SK-N-SH (cell line): ENCODE data around the gene ZNF341. TPM values are rescaled to one million over a fixed set of nuclear protein-coding genes. Genes with fewer than 3 reads are reported as not detected.
A peak's percentile ranks its signal among the peaks of the same experiment; 100 is the strongest.

Source experiments
- CTCF ChIA-PET: fragments of 300-600, 350-600 bp; formaldehyde crosslinking; extraction: SDS; loops from one replicate; lab custom pipeline; 2021; lab: Yijun Ruan, JAX
- POLR2A ChIA-PET: fragments of 350-600 bp; sonication (Branson Sonifier 250); formaldehyde crosslinking; extraction: SDS; loops from one replicate; lab custom pipeline; 2020; ENCODE audit warnings: antibody characterized with exemption, inconsistent platforms; lab: Yijun Ruan, JAX
- DNase-seq: peaks from one replicate; pipeline ENCODE4 v3.0.0; 2012
- H2AFZ ChIP-seq: fragments of 200-600 bp; sonication (generic); 2 replicates; pipeline ENCODE4 v1.8.1; 2016; ENCODE audit warnings: antibody characterized with exemption, mild to moderate bottlenecking, low read depth
- H3F3A ChIP-seq: fragments of 200-600 bp; sonication (generic); replicated peaks from 2 replicates; pipeline ENCODE3; 2016; ENCODE audit warnings: antibody characterized with exemption, mild to moderate bottlenecking; ENCODE audit not compliant: insufficient read depth
- H3K27ac ChIP-seq, 2 experiments: fragments of 200-500 bp in 1 of 2; fragments of 200-600 bp in 1 of 2; sonication (Bioruptor generic) in 1 of 2; sonication (generic), shearing (Covaris generic) in 1 of 2; 2 replicates each; pipeline versions ENCODE4 v1.5.1 to v1.6.1; 2014 to 2016; ENCODE audit warnings: low read depth in 2 of 2, inconsistent platforms in 1 of 2, low read length in 1 of 2, mild to moderate bottlenecking in 1 of 2, mixed read lengths in 1 of 2
- H3K27me3 ChIP-seq: fragments of 200-600 bp; sonication (generic), shearing (Covaris generic); 2 replicates; pipeline ENCODE4 v1.6.1; 2016; ENCODE audit warnings: mixed run types; ENCODE audit not compliant: insufficient read depth
- H3K36me3 ChIP-seq, 2 experiments: fragments of 200-500 bp in 1 of 2; fragments of 200-600 bp in 1 of 2; sonication (Bioruptor generic) in 1 of 2; sonication (generic) in 1 of 2; replicated peaks in 1 of 2; 2 replicates each; pipeline versions ENCODE3 to v1.5.1; 2014 to 2016; ENCODE audit warnings: low read length in 1 of 2, mild to moderate bottlenecking in 1 of 2; ENCODE audit not compliant: insufficient read depth in 2 of 2, control insufficient read depth in 1 of 2
- H3K4me1 ChIP-seq, 2 experiments: fragments of 200-500 bp in 1 of 2; fragments of 200-600 bp in 1 of 2; sonication (Bioruptor generic) in 1 of 2; sonication (generic), shearing (Covaris generic) in 1 of 2; 2 replicates each; pipeline versions ENCODE4 v1.5.1 to v1.6.1; 2014 to 2016; ENCODE audit warnings: low read depth in 1 of 2, low read length in 1 of 2, mixed run types in 1 of 2; ENCODE audit not compliant: insufficient read depth in 2 of 2, control insufficient read depth in 1 of 2
- H3K4me2 ChIP-seq: fragments of 200-600 bp; sonication (generic), shearing (Covaris generic); 2 replicates; pipeline ENCODE4 v1.6.1; 2017; ENCODE audit warnings: mixed run types
- H3K4me3 ChIP-seq, 2 experiments: fragments of 200-500 bp in 1 of 2; fragments of 200-600 bp in 1 of 2; sonication (Bioruptor generic) in 1 of 2; sonication (generic), shearing (Covaris generic) in 1 of 2; 2 replicates each; pipeline versions ENCODE4 v1.5.1 to v1.8.1; 2014 to 2016; ENCODE audit warnings: low read depth in 2 of 2, inconsistent platforms in 1 of 2, low read length in 1 of 2, mild to moderate bottlenecking in 1 of 2, mixed read lengths in 1 of 2, moderate library complexity in 1 of 2
- H3K79me2 ChIP-seq: fragments of 200-600 bp; sonication (generic); 2 replicates; pipeline ENCODE4 v1.8.1; 2017; ENCODE audit warnings: mild to moderate bottlenecking; ENCODE audit not compliant: insufficient read depth
- H3K9ac ChIP-seq: fragments of 200-600 bp; sonication (generic); 2 replicates; pipeline ENCODE4 v1.6.1; 2017; ENCODE audit warnings: mixed run types
- H3K9me2 ChIP-seq: fragments of 200-600 bp; sonication (generic); 2 replicates; pipeline ENCODE4 v1.6.1; 2017; ENCODE audit warnings: mixed run types
- H3K9me3 ChIP-seq: fragments of 200-600 bp; sonication (generic); 2 replicates; pipeline ENCODE4 v1.6.1; 2017; ENCODE audit warnings: mixed run types, mild to moderate bottlenecking, moderate library complexity
- H4K20me1 ChIP-seq: fragments of 200-600 bp; sonication (generic); 2 replicates; pipeline ENCODE4 v1.6.1; 2017; ENCODE audit warnings: mild to moderate bottlenecking, mixed run types; ENCODE audit not compliant: insufficient read depth
- EZH2phosphoT487 ChIP-seq: fragments of 200-600 bp; sonication (generic); IDR thresholded peaks from 2 replicates; pipeline ENCODE4 v1.6.1; 2017; ENCODE audit warnings: low read depth, mixed run types, mild to moderate bottlenecking, antibody characterized with exemption, moderate library complexity, borderline replicate concordance
- FOXM1 ChIP-seq: IDR thresholded peaks from 2 replicates; pipeline ENCODE4 v1.4.0; 2012; ENCODE audit warnings: low read depth, mild to moderate bottlenecking
- GATA2 ChIP-seq: sonication (generic); formaldehyde crosslinking; IDR thresholded peaks from 2 replicates; pipeline ENCODE4 v1.5.0; 2020; ENCODE audit warnings: mild to moderate bottlenecking, missing genetic modification reagents
- NFIC ChIP-seq: IDR thresholded peaks from 2 replicates; pipeline ENCODE4 v1.4.0; 2012; ENCODE audit warnings: borderline replicate concordance
- POLR2AphosphoS5 ChIP-seq: IDR thresholded peaks from 2 replicates; pipeline ENCODE4 v1.6.1; 2012; ENCODE audit warnings: low read depth, low read length
- RXRA ChIP-seq: IDR thresholded peaks from 2 replicates; pipeline ENCODE4 v1.4.0; 2012; ENCODE audit warnings: low read depth, mild to moderate bottlenecking, borderline replicate concordance
- SIN3A ChIP-seq: IDR thresholded peaks from 2 replicates; pipeline ENCODE4 v1.6.1; 2012; ENCODE audit warnings: low read depth, mild to moderate bottlenecking, low read length, moderate library complexity, borderline replicate concordance
- SMC3 ChIP-seq: IDR thresholded peaks from 2 replicates; pipeline ENCODE4 v1.6.1; 2012; ENCODE audit warnings: low read depth, low read length, improper control_type of control experiment
- TCF12 ChIP-seq: IDR thresholded peaks from 2 replicates; pipeline ENCODE4 v1.4.0; 2012
- YY1 ChIP-seq: IDR thresholded peaks from 2 replicates; pipeline ENCODE4 v1.4.0; 2012; ENCODE audit warnings: low read depth, mild to moderate bottlenecking
- WGBS: methylation state at CpG from one replicate; pipeline ENCODE4 v1.1.6; 2017; ENCODE audit warnings: low lambda C conversion rate; 5-methylcytosine and 5-hydroxymethylcytosine counted together
- polyA plus RNA-seq, 3 experiments: library from polyadenylated mRNA; depleted of rRNA; stranded (reverse); fragments of >200 nt; gene quantifications; 2 replicates each; pipeline ENCODE4 v1.2.3, GENCODE V29; 2012
- TF ChIP-seq, protein P1 (sequence below): IDR thresholded peaks from 2 replicates; pipeline ENCODE4 v1.4.0; 2012; ENCODE audit warnings: low read depth, borderline replicate concordance
- TF ChIP-seq, protein P2 (sequence below): IDR thresholded peaks from 2 replicates; pipeline ENCODE4 v1.4.0; 2012; ENCODE audit warnings: low read depth
- TF ChIP-seq, protein P3 (sequence below): fragments of 200-600 bp; sonication (generic); IDR thresholded peaks from 2 replicates; pipeline ENCODE4 v1.6.1; 2017; ENCODE audit warnings: antibody characterized with exemption, mild to moderate bottlenecking, moderate library complexity
- TF ChIP-seq, protein P4 (sequence below): IDR thresholded peaks from 2 replicates; pipeline ENCODE4 v1.4.0; 2012; ENCODE audit warnings: low read depth, borderline replicate concordance
- TF ChIP-seq, protein P5 (sequence below): IDR thresholded peaks from 2 replicates; pipeline ENCODE4; 2012

The ZNF341 gene
- polyA plus RNA-seq, 1 of the 3 experiments (the other 2 are of a cell fraction) = 3.2 TPM

DNA sequence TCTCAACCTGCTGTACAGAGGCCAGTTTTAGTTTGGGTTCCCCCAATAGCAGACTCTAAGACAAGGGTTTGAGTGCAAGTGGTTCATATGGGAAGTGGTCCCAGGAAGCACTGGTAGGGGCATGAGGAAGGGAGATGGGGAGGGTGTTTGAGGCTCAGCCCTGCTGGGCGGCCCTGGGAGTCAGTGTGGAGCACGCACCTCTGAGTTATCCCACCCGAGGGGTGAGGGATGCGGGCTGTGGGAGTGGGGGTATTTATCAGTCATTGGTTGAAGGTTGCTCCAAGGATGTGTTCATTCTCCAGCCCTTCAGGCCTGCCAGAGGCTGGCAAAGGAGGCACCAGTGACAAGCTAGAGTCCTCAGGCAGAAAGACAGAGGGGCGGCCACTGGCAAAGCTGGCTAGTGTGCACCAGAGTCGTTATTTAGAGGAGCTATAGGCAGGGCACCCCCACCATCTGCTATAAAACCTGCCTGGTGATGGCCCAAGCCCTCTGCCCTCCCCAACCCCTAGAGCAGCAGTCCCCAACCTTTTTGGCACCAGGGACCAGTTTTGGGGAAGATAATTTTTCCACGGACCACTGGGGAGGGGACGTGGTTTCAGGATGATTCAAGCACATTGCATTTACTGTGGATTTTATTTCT is 28.2 kb upstream of the ZNF341 start:
- DNase-seq = no peak
- H3K27me3 ChIP-seq = no peaks in the 10 kb centered on the region
- 98% methylated on average over 6 of the region's 8 CpGs for WGBS
- H3K4me1 ChIP-seq = peaks cover 0 to 15% of the 10 kb centered on the region in 2 experiments; a peak in 1 of 4 replicates
- CTCF ChIA-PET = interaction anchor here (0.6 to 2.7 kb wide), 6 partner anchors 11 to 365 kb away, joined by 3 to 9 read pairs (median 3); no protein-coding TSS in a partner anchor
- no peaks in the 10 kb centered on the region for H3K79me2 ChIP-seq
- H4K20me1 ChIP-seq = no peaks in the 10 kb centered on the region
- H2AFZ ChIP-seq = no peak overlapping the region
- no peaks in the 10 kb centered on the region for H3K9me3 ChIP-seq
- H3K4me2 ChIP-seq = no peak overlapping the region
- no peak for TF ChIP-seq POLR2AphosphoS5
- TF ChIP-seq, protein P1, sequence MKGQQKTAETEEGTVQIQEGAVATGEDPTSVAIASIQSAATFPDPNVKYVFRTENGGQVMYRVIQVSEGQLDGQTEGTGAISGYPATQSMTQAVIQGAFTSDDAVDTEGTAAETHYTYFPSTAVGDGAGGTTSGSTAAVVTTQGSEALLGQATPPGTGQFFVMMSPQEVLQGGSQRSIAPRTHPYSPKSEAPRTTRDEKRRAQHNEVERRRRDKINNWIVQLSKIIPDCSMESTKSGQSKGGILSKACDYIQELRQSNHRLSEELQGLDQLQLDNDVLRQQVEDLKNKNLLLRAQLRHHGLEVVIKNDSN = no peak
- TF ChIP-seq FOXM1 = no peak
- TF ChIP-seq NFIC = no peak
- TF ChIP-seq YY1 = no peak
- no peak for TF ChIP-seq SIN3A
- TF ChIP-seq, protein P2, sequence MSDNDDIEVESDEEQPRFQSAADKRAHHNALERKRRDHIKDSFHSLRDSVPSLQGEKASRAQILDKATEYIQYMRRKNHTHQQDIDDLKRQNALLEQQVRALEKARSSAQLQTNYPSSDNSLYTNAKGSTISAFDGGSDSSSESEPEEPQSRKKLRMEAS = no peak
- TF ChIP-seq, protein P3, sequence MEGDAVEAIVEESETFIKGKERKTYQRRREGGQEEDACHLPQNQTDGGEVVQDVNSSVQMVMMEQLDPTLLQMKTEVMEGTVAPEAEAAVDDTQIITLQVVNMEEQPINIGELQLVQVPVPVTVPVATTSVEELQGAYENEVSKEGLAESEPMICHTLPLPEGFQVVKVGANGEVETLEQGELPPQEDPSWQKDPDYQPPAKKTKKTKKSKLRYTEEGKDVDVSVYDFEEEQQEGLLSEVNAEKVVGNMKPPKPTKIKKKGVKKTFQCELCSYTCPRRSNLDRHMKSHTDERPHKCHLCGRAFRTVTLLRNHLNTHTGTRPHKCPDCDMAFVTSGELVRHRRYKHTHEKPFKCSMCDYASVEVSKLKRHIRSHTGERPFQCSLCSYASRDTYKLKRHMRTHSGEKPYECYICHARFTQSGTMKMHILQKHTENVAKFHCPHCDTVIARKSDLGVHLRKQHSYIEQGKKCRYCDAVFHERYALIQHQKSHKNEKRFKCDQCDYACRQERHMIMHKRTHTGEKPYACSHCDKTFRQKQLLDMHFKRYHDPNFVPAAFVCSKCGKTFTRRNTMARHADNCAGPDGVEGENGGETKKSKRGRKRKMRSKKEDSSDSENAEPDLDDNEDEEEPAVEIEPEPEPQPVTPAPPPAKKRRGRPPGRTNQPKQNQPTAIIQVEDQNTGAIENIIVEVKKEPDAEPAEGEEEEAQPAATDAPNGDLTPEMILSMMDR = no peak
- TF ChIP-seq TCF12 = no peak
- TF ChIP-seq, protein P4, sequence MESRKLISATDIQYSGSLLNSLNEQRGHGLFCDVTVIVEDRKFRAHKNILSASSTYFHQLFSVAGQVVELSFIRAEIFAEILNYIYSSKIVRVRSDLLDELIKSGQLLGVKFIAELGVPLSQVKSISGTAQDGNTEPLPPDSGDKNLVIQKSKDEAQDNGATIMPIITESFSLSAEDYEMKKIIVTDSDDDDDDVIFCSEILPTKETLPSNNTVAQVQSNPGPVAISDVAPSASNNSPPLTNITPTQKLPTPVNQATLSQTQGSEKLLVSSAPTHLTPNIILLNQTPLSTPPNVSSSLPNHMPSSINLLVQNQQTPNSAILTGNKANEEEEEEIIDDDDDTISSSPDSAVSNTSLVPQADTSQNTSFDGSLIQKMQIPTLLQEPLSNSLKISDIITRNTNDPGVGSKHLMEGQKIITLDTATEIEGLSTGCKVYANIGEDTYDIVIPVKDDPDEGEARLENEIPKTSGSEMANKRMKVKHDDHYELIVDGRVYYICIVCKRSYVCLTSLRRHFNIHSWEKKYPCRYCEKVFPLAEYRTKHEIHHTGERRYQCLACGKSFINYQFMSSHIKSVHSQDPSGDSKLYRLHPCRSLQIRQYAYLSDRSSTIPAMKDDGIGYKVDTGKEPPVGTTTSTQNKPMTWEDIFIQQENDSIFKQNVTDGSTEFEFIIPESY = no peak
- no peak for TF ChIP-seq EZH2phosphoT487
- TF ChIP-seq GATA2 (CRISPR knock-in tag) = no peak
- TF ChIP-seq, protein P5, sequence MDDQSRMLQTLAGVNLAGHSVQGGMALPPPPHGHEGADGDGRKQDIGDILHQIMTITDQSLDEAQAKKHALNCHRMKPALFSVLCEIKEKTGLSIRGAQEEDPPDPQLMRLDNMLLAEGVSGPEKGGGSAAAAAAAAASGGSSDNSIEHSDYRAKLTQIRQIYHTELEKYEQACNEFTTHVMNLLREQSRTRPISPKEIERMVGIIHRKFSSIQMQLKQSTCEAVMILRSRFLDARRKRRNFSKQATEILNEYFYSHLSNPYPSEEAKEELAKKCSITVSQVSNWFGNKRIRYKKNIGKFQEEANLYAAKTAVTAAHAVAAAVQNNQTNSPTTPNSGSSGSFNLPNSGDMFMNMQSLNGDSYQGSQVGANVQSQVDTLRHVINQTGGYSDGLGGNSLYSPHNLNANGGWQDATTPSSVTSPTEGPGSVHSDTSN = no peak
- TF ChIP-seq SMC3 = no peak
- TF ChIP-seq RXRA = no peak
- TF ChIP-seq, all 33 proteins: peak for 0
- peak overlapping the region in 1 of 2 experiments; percentile 78; a peak in 2 of 4 replicates for H3K27ac ChIP-seq
- no peaks in the 10 kb centered on the region for H3F3A ChIP-seq
- POLR2A ChIA-PET = interaction anchor here (1.3 kb wide), 1 partner anchor 17 kb away, joined by 3 read pairs; the partner anchor contains the start of gene PXMP4
- H3K4me3 ChIP-seq = no peak overlapping the region
- H3K9me2 ChIP-seq = no peaks in the 10 kb centered on the region
- H3K9ac ChIP-seq = no peak overlapping the region
- H3K36me3 ChIP-seq = peaks cover 0 to 5% of the 10 kb centered on the region in 2 experiments
